Uterus (tissue), 2 donors: ENCODE data around the gene SPDYE4.

Source experiments
- POLR2A ChIP-seq, 2 donors: fragments of 450-650 bp; IDR thresholded peaks; one replicate each; pipeline ENCODE4 v1.6.1; 2016; ENCODE audit warnings: antibody characterized with exemption in 2 of 2, mild to moderate bottlenecking in 1 of 2, moderate library complexity in 1 of 2
- TF ChIP-seq, protein P1 (sequence below), 4 experiments: fragments of 200-600 bp in 2 of 4; fragments of 450-650 bp in 2 of 4; sonication (generic) in 2 of 4; IDR thresholded peaks; one replicate each; pipeline ENCODE4 v1.5.1; 2016 to 2019; ENCODE audit warnings: antibody characterized with exemption in 4 of 4, mild to moderate bottlenecking in 2 of 4, moderate library complexity in 1 of 4

DNA sequence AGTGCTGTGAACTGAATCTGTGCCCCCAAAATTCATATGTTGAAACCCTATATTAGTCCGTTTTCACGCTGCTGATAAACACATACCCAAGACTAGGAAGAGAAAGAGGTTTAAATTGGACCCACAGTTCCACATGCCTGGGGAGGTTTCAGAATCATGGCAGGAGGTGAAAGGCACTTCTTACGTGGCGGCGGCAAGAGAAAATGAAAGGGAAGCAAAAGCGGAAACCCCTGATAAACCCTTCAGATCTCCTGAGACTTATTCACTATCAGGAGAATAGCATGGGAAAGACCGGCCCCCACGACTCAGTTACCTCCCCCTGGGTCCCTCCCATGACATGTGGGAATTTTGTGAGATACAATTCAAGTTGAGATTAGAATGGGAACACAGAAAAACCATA lies 3.7 kb upstream of the SPDYE4 start:
- no peak for TF ChIP-seq POLR2A (IDR thresholded peaks at IDR 0.05)
- TF ChIP-seq, protein P1, sequence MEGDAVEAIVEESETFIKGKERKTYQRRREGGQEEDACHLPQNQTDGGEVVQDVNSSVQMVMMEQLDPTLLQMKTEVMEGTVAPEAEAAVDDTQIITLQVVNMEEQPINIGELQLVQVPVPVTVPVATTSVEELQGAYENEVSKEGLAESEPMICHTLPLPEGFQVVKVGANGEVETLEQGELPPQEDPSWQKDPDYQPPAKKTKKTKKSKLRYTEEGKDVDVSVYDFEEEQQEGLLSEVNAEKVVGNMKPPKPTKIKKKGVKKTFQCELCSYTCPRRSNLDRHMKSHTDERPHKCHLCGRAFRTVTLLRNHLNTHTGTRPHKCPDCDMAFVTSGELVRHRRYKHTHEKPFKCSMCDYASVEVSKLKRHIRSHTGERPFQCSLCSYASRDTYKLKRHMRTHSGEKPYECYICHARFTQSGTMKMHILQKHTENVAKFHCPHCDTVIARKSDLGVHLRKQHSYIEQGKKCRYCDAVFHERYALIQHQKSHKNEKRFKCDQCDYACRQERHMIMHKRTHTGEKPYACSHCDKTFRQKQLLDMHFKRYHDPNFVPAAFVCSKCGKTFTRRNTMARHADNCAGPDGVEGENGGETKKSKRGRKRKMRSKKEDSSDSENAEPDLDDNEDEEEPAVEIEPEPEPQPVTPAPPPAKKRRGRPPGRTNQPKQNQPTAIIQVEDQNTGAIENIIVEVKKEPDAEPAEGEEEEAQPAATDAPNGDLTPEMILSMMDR (IDR thresholded peaks at IDR 0.05), result no peak
